Measurements from ENCODE around the gene ZNF136.

ZNF136 gene

DNA sequence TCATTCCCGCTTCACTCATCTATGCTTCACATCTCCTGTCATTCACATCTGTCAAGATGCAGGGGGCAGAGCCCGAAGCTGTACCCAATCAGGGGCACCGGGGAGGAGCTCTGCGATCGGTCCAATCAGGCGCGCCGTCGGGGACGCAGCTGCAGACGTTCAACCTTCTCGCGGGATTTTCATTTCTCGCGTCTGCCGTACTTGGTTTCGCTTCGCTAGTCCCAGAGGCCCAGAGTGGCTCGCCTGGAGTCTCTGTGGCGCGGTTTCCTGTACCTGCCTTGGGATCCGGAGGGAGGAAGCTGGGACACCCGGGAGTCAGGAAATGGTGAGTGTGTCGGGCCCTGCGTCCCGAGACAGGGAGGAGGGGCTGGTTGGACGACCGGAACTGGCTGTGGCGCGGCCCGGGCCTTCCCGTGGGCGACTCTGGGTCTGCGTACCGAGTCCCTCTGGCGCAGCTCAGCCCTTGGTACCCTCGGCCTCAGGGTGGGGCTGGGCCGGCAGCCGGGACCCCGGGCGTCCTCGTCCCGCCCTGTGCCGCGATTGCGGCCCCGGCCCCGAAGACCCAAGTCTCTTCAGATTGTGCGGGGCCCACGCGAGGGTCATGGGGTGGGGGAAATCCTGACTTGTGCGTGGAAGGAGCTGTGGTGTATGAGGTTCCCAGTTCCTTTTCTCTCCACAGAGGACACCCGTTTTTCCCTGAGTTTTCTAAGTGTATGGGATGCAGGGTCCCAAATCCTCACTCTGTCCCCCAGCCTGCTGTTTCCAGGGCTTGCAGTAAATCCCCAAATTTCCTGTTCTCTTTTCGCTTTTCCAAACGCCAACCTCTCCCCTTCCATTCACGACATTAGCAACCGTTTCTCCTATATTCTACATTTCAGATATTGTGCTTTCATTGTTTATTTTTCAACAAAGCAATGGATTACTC lies at the start of gene ZNF136:
Gene ZNF136, plus strand, starts transcription at position 215 of the 925 bp plus-strand sequence. Its CDS starts 108 bp downstream, at position 323.
- DNase-seq (ENCODE audit: low read depth): peak; percentile 85

DNA sequence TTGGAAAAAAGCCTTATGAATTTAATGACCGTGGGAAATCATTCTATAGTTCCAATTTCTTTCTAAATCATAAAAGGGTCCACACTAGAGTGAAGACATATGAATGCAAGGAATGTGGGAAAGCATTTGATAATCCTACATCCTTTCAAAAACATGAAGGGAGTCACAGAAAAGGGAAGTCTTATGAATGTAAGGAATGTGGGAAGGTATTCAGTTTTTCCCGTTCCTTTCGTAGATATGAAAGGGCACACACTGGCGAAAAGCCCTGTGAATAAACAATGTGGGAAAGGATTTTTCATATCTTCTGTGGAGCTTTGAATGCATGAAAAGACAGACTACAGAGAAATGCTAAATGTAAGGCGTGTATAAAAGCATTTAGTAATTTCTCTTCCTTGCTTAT lies 49.8 kb upstream of the ZNF136 start:
- DNase-seq (ENCODE audit: low read depth): no peak

GRCh38 chr19:12117201-12117970 lies 45.5 kb upstream of the ZNF136 start:
- DNase-seq (ENCODE audit: low read depth): no peak

GRCh38 chr19:12126707-12127106 lies 36.2 kb upstream of the ZNF136 start:
- no peak for DNase-seq (ENCODE audit: low read depth)

DNA sequence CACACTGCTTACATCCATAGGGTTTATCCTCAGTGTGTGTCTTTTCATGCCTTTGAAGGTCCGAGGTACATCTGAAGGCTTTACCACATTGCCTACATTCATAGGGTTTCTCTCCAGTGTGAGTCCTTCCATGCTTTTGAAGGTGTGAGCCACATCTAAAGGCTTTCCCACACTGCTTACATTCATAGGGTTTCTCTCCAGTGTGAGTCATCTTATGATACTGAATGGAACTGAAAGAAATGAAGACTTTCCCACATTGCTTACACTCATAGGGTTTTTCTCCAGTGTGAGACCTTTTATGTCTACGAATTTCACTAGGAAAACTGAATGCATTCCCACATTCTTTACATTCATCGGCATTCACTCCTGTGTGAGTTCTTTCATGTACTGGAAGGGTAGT lies 29.8 kb upstream of the ZNF136 start:
- DNase-seq (ENCODE audit: low read depth): no peak

DNA sequence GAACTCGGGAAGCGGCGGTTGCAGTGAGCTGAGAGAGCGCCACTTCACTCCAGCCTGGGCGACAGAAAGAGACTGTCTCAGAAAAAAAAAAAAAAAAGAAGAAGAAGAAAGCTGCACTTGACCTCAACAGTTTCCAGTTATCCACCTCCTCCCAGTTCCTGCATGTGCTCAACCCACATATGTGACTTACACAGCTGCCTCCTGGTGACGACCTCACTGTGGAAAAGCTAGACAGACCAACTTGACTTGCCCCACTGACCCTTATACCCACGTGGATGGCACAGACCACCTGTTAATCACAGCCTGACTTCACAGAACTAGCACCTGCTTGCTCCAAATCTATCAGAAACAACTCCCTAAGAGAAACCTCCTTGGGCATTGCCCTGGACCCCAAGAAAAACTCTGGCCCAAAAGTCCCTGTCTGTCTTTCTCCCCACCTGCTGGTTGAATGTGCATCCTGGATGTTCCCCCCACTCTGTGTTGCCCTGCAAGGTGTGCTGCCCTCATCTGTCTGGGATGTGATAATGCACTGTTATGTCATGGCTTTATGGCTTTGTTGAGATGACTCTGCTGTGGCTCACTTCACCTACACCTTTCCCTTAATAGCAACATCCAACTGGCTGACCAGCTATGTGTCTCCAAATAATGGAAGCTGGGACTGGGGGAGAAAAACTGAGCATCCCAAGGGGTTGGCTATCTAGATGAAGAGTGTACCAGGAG lies 25.5 kb upstream of the ZNF136 start:
- no peak for DNase-seq (ENCODE audit: low read depth)

DNA sequence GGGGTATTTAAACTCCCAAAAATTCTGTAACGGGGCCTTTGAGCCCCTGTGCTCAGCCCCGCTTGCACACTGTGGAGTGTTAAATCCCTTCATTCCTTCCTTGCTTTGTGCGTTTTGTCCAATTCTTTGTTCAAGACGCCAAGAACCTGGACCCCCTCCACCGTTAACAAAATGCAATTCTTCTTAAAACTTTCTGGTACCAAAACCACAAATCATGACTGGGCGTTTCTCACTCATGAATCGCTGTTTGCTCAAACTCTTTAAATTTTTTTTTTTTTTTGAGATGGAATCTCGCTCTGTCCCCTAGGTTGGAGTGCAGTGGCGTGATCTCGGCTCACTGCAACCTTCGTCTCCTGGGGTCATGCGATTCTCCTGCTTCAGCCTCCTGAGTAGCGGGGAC lies 23.6 kb upstream of the ZNF136 start:
- no peak for DNase-seq (ENCODE audit: low read depth)

DNA sequence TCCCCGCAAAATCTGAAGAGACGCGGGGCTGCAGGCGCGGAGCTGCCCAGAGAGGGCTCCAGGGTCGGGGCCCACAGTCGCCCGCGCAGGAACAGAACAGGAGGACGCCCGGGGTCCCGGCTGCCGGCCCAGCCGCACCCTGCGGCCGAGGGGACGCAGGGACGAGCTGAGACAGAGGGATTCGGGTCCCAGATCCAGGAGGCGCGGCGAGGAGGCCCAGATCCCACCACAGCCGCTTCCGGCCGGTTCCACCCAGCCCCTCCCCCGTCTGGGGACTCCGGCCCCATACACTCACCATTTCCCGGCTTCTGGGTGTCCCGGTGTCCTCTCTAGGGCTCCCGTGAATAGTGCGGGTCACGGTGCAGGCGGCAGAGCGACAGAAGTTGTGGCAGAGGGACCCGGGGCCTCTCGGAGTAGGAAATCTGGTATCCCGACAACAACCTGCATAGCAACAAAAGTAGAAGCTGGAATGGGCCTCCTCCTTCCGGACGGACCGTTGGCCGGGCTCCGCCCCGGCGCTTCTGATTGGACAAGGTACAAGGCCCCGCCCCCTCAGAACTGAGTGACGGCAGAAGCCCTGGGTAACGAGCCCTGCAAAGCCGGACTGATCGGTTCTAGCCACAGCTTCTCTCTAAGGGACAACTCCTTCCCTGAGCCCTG lies 22.9 kb upstream of the ZNF136 start, which contains the start of gene ZNF20:
Gene ZNF20, minus strand, starts transcription at position 466 of the 660 bp plus-strand sequence. Its CDS starts 168 bp downstream, at position 298.
- DNase-seq (ENCODE audit: low read depth): peak; percentile 87

DNA sequence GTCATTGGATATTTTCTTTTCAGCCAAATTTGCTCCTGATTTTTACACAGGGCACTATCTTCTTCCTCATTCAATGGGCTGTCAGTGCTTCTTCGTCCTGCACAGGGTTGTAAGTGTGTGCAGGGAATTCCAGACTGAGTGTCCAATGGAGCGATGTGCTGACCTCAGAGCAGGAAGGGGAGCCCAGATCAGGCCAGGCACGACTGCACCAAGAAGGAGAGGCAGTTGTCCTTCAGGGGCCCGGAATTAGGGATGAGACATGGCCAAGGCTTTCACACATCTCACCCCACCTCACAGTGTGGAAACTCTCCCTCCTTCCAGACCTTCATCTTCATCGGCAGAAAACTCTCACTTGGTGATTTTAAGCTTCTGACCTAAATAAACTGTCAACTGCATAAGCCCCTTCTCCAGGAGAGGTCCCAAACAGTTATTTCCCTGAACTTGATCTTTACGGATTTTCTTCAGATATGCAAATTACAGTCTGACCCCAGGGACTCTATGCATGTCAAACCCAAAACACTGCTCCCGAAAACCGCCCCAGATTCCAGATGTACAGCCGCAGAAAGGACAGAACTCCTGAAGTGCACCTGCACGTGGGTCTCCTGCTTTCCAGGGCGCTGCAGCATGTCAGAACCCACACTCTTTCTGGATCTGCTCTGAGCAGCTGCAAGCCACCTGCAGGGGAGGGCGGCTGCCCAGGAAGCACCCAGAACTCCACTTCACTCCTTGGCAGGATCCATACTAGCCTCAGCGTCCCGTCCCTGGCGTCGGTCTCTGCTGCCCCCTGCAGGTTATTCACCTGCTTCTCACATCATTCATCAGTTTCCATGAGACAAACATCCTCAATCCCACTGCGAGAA lies 22.1 kb upstream of the ZNF136 start:
- DNase-seq (ENCODE audit: low read depth): peak; percentile 75

DNA sequence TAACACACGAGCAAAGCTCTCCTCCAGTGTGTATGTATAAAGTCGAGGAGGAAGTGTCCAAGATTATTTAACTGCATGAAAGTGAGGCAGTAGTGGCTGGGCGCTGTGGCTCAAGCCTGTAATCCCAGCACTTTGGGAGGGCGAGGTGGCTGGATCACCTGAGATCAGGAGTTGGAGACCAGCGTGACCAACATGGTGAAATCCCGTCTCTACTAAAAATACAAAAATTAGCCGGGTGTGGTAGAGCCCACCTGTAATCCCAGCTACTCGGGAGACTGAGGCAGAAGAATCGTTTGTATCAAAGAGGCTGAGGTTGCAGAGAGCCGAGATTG lies 21.5 kb upstream of the ZNF136 start:
- no peak for DNase-seq (ENCODE audit: low read depth)

DNA sequence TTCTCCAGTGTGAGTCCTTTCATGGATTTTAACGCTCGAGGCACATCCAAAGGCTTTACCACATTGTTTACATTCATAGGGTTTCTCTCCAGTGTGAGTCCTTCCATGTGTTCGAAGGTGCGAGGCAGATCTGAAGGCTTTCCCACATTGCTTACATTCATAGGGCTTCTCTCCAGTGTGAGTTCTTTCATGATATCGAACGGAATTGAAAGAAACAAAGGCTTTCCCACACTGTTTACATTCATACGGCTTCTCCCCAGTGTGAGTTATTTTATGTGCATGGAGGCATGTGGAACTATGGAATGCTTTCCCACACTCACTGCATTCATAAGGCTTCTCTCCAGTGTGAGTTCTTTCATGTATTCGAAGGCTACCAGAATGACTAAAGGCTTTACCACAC lies 17.5 kb upstream of the ZNF136 start:
- no peak for DNase-seq (ENCODE audit: low read depth)

GRCh38 chr19:12155324-12155860 lies 7.5 kb upstream of the ZNF136 start:
- no peak for DNase-seq (ENCODE audit: low read depth)

DNA sequence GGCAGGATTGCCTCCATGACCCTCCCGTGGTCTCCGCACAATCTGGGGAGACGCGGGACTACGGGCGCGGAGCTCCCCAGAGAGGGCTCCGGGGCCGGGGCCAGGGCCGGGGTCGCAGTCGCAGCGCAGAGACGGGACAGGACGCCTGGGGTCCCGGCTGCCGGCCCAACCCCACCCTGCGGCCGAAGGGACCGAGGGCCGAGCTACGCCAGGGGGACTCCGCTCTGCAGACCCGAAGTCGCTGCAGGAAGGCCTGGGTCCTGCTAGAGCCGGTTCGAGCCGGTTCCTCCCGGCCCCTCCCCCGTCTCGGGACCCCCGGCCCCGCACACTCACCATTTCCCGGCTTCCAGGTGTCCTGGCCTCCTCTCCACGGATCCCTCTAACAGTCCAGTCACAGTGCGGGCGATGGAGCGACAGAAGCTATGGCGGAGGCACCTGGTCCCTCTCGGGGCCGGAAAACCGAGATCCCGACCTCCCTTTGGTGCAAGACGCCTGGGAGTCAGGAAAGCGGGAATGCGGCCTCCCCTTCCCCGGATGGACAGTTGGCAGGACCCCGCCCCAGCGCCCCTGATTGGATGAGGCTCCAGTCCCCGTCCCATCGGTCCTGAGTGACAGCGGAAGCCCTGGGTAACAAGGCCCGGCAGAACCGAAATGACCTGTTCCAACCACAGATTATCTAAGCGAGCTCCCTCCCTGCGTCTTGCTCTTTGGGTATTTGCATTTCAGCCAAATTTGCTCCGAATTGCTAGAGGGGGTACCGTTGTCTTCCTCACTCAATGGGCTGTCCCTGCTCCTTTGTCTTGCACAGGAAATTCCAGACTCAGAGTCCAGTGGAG lies 6.5 kb upstream of the ZNF136 start, which contains the start of gene ZNF625:
Gene ZNF625, minus strand, starts transcription at position 512 of the 836 bp plus-strand sequence. Its CDS starts 176 bp downstream, at position 336.
- no peak for DNase-seq (ENCODE audit: low read depth)

GRCh38 chr19:12159773-12160414 lies 3.0 kb upstream of the ZNF136 start:
- no peak for DNase-seq (ENCODE audit: low read depth)

- no peak for DNase-seq (ENCODE audit: low read depth)
Measured at GRCh38 chr19:12162513-12162881, 399 bp upstream of the ZNF136 start.

GRCh38 chr19:12163826-12164225 lies 930 bp downstream of the ZNF136 start:
- no peak for DNase-seq (ENCODE audit: low read depth)

DNA sequence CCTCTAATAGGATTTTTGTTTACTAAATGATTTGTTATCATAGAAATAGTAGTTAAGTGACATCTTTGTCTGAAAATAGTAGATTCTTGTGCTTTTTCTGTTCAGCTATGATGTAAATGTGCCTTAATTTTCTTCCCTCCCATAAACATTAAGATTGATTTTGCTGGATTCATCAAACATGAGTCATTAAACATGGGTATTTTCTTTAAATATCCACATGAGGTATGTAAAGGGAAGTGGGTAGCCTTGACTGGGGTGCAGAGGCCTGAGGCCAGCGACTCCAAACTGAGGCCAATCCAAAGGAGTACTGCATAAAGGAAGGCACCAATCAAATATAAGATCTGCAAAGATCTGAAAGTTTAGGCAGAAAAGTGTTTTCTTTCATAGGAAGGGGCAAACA lies 3.7 kb downstream of the ZNF136 start:
- no peak for DNase-seq (ENCODE audit: low read depth)

GRCh38 chr19:12180377-12180776 lies 17.5 kb downstream of the ZNF136 start:
- no peak for DNase-seq (ENCODE audit: low read depth)

DNA sequence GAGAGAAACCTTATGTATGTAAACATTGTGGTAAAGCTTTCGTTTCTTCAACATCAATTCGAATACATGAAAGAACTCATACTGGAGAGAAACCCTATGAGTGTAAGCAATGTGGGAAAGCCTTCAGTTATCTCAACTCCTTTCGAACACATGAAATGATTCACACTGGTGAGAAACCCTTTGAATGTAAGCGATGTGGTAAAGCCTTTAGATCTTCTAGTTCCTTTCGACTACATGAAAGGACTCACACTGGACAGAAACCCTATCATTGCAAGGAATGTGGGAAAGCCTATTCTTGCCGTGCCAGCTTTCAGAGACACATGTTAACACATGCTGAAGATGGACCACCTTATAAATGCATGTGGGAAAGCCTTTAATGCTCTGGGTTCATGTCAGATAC lies 24.7 kb downstream of the ZNF136 start:
- no peak for DNase-seq (ENCODE audit: low read depth)
